Endothelial cell of umbilical vein (primary cell): Measurements from ENCODE around the gene MYO15A. TPM values are rescaled to one million over a fixed set of nuclear protein-coding genes. Genes with fewer than 3 reads are reported as not detected.

Experiments used
- BruUV-seq: library from RNA; stranded (reverse); fragments of 400-500 nt; replicated peaks from 2 replicates; lab custom pipeline; 2021; lab: Mats Ljungman, UMichigan
- CTCF ChIA-PET: fragments of 300-600, 350-600 bp; sonication (Branson Sonifier 250); formaldehyde crosslinking; loops from one replicate; lab custom pipeline; 2021; ENCODE audit warnings: antibody characterized with exemption, inconsistent platforms; lab: Charles Lee
- POLR2A ChIA-PET: fragments of 300-600, 350-600 bp; sonication (Branson Sonifier 250); formaldehyde crosslinking; loops from one replicate; lab custom pipeline; 2021; ENCODE audit warnings: antibody characterized with exemption, inconsistent platforms; lab: Charles Lee
- DNase-seq: peaks from one replicate; pipeline ENCODE4 v3.0.0-alpha.2; 2011; ENCODE audit warnings: low read depth, low spot score
- FAIRE-seq: peaks from 2 replicates; lab custom pipeline; 2011; peaks lifted over from hg19 to GRCh38; lab: Jason Lieb, UNC
- H2AFZ ChIP-seq: 2 replicates; pipeline ENCODE4 v1.6.0; 2012; ENCODE audit warnings: low read depth, low read length, control low read depth, inconsistent platforms
- H3K27ac ChIP-seq: 2 replicates; pipeline ENCODE4 v1.5.1; 2011; ENCODE audit warnings: low read depth, mild to moderate bottlenecking, control low read depth, low read length, moderate library complexity; ENCODE audit not compliant: insufficient read depth
- H3K27me3 ChIP-seq, 2 experiments: 2 replicates each; pipeline versions ENCODE4 v1.6.0 to v1.6.1; 2011; ENCODE audit warnings: low read length in 2 of 2, mixed read lengths in 1 of 2; ENCODE audit not compliant: control insufficient read depth in 2 of 2, insufficient read depth in 2 of 2
- H3K36me3 ChIP-seq, 2 experiments: 2 replicates in 1 of 2; 3 replicates in 1 of 2; pipeline ENCODE4 v1.5.1; 2011; ENCODE audit warnings: low read length in 2 of 2, mild to moderate bottlenecking in 1 of 2, moderate library complexity in 1 of 2; ENCODE audit not compliant: control insufficient read depth in 2 of 2, insufficient read depth in 2 of 2; ENCODE audit errors: extremely low read depth in 1 of 2
- H3K4me1 ChIP-seq: 3 replicates; pipeline ENCODE4 v1.5.1; 2011; ENCODE audit warnings: mild to moderate bottlenecking, low read length; ENCODE audit not compliant: control insufficient read depth, insufficient read depth; ENCODE audit errors: extremely low read depth
- H3K4me2 ChIP-seq: 2 replicates; pipeline ENCODE4 v1.6.1; 2011; ENCODE audit warnings: low read length, control low read depth, mixed read lengths; ENCODE audit not compliant: insufficient read depth
- H3K4me3 ChIP-seq, 3 experiments: fragments of 200-600 bp in 1 of 3; sonication (generic), shearing (Covaris generic) in 1 of 3; replicated peaks in 1 of 3; 2 replicates each; pipeline ENCODE4 v1.5.1; 2011 to 2016; ENCODE audit warnings: control low read depth in 3 of 3, low read length in 3 of 3, mild to moderate bottlenecking in 2 of 3, inconsistent platforms in 1 of 3, low read depth in 1 of 3, moderate library complexity in 1 of 3; ENCODE audit not compliant: insufficient read depth in 1 of 3
- H3K79me2 ChIP-seq: 2 replicates; pipeline ENCODE4 v1.6.0; 2012; ENCODE audit warnings: low read length, inconsistent platforms; ENCODE audit not compliant: control insufficient read depth, insufficient read depth
- H3K9ac ChIP-seq: replicated peaks from 2 replicates; pipeline ENCODE3; 2011; ENCODE audit warnings: low read length, control low read depth; ENCODE audit not compliant: insufficient read depth; ENCODE audit errors: extremely low read depth
- H3K9me1 ChIP-seq: replicated peaks from 3 replicates; pipeline ENCODE4 v1.6.0; 2011; ENCODE audit warnings: mild to moderate bottlenecking, low read length; ENCODE audit not compliant: control insufficient read depth, insufficient read depth; ENCODE audit errors: extremely low read depth
- H3K9me3 ChIP-seq: replicated peaks from 2 replicates; pipeline ENCODE4 v1.5.1; 2012; ENCODE audit warnings: low read length, inconsistent platforms; ENCODE audit not compliant: control insufficient read depth, insufficient read depth
- H4K20me1 ChIP-seq: replicated peaks from 2 replicates; pipeline ENCODE3; 2011; ENCODE audit warnings: mild to moderate bottlenecking, low read length; ENCODE audit not compliant: control insufficient read depth, insufficient read depth; ENCODE audit errors: extremely low read depth
- GATA2 ChIP-seq: IDR thresholded peaks from 2 replicates; pipeline ENCODE4 v1.7.0; 2011; ENCODE audit warnings: low read depth, mild to moderate bottlenecking, moderate library complexity, mixed read lengths, low read length; ENCODE audit not compliant: insufficient read length, insufficient read depth
- JUN ChIP-seq: IDR thresholded peaks from 2 replicates; pipeline ENCODE4 v1.6.1; 2011; ENCODE audit warnings: borderline replicate concordance, low read depth; ENCODE audit not compliant: insufficient read length, insufficient read depth
- POLR2AphosphoS5 ChIP-seq: IDR thresholded peaks from 2 replicates; pipeline ENCODE4 v1.6.1; 2012; ENCODE audit warnings: low read depth, mild to moderate bottlenecking, control low read depth, low read length, moderate library complexity; ENCODE audit not compliant: insufficient read depth
- dilution Hi-C: fragments of 300-500 bp; cut with MboI; formaldehyde crosslinking; loops from one replicate; pipeline ENCODE4 v1.15.0; 2019; ENCODE audit warnings: low sequenced_read_pairs; ENCODE audit not compliant: extremely low pct_ligation_motif_present
- intact Hi-C: fragments of 100-400 bp; cut with micrococcal nuclease; formaldehyde crosslinking; loops from one replicate; pipeline ENCODE4 v1.10.0; 2022
- polyA plus RNA-seq, 4 experiments: library from polyadenylated mRNA; depleted of rRNA in 3 of 4; stranded (reverse) in 3 of 4; unstranded in 1 of 4; fragments of >200 nt; gene quantifications; 2 replicates each; pipeline versions ENCODE4 v1.2.1 to v1.2.3, GENCODE V29; 2011 to 2012; ENCODE audit warnings: missing spikeins in 1 of 4
- total RNA-seq: library from RNA; stranded (reverse); gene quantifications from 2 replicates; pipeline ENCODE4 v1.2.3, GENCODE V29; 2021
- TF ChIP-seq, protein P1 (sequence below), 2 donors: IDR thresholded peaks; 1 replicate in 1 of 2; 2 replicates in 1 of 2; pipeline ENCODE4 v1.5.1; 2011; ENCODE audit warnings: low read length in 2 of 2, mild to moderate bottlenecking in 2 of 2, moderate library complexity in 2 of 2, control low read depth in 1 of 2, inconsistent platforms in 1 of 2, low read depth in 1 of 2; ENCODE audit not compliant: insufficient read depth in 1 of 2; ENCODE audit errors: extremely low read depth in 1 of 2

Gene MYO15A
- total and polyA plus RNA-seq, 2 donors (not counting 3 experiments of a cell fraction or from before 2014, with no cell fraction given): 0.46 to 0.82 TPM

DNA sequence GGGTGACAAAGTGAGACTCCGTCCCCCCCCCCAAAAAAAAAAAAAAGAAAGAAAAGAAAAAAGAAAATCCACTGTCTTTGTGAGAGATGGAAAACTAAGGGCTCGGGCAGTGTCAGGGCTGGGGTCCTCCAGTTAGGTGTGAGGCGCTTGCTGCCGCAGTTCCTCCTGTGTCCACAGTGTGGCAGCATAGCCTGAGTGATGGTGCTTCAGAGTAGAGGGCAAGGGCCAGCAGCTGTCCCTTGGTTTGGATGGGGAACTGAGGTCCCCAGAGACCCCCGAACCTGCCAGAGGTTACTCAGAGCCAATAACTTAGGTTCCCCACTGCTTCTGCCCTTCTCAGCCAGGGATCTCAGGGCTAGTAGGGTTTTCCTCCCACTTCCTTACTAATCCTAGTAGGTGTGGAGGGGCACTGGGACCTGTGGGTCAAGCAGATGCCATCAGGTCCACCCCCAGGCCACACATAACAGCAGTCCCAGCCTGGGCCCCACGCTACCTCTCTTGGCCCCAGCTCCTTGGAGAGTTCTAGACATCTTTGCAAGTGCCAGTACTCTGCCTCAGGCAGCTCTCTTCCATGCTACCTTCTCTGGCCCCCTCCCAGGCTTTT is 109.0 kb downstream of the MYO15A start:
- TF ChIP-seq, protein P1, sequence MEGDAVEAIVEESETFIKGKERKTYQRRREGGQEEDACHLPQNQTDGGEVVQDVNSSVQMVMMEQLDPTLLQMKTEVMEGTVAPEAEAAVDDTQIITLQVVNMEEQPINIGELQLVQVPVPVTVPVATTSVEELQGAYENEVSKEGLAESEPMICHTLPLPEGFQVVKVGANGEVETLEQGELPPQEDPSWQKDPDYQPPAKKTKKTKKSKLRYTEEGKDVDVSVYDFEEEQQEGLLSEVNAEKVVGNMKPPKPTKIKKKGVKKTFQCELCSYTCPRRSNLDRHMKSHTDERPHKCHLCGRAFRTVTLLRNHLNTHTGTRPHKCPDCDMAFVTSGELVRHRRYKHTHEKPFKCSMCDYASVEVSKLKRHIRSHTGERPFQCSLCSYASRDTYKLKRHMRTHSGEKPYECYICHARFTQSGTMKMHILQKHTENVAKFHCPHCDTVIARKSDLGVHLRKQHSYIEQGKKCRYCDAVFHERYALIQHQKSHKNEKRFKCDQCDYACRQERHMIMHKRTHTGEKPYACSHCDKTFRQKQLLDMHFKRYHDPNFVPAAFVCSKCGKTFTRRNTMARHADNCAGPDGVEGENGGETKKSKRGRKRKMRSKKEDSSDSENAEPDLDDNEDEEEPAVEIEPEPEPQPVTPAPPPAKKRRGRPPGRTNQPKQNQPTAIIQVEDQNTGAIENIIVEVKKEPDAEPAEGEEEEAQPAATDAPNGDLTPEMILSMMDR (IDR thresholded peaks at IDR 0.05; ENCODE audit: extremely low read depth in 1 of 2, insufficient read depth in 1 of 2, low read depth in 1 of 2, low read length in 2 of 2): peak; percentile 82 to 95
- no peak for TF ChIP-seq POLR2AphosphoS5
- DNase-seq (peak; percentile 63), FAIRE-seq (peak; percentile 75)
- POLR2A ChIA-PET: no interaction called here
- Histone ChIP-seq H3K9me3 (no peaks in the 10 kb centered on the region), H3K9ac (no peak overlapping the region), H3K9me1 (no peaks in the 10 kb centered on the region), H3K36me3 (no peaks in the 10 kb centered on the region), H3K79me2 (no peaks in the 10 kb centered on the region), H3K4me1 (peaks cover 7% of the 10 kb centered on the region), H3K4me3 (no peak overlapping the region), H2AFZ (no peak overlapping the region), H3K27ac (no peak overlapping the region), H3K27me3 (no peaks in the 10 kb centered on the region), H3K4me2 (no peak overlapping the region), H4K20me1 (no peaks in the 10 kb centered on the region)
- intact Hi-C loops (loop anchor here (1.0 to 5.0 kb wide), 2 partner anchors 44 to 75 kb away; no protein-coding TSS in a partner anchor), dilution Hi-C loops (no loop called here)
- CTCF ChIA-PET: interaction anchor here (0.6 to 2.6 kb wide), 21 partner anchors 9 to 341 kb away, joined by 3 to 13 read pairs (median 4); partner anchors contain the start of gene ALKBH5
- BruUV-seq: no TSS peak

DNA sequence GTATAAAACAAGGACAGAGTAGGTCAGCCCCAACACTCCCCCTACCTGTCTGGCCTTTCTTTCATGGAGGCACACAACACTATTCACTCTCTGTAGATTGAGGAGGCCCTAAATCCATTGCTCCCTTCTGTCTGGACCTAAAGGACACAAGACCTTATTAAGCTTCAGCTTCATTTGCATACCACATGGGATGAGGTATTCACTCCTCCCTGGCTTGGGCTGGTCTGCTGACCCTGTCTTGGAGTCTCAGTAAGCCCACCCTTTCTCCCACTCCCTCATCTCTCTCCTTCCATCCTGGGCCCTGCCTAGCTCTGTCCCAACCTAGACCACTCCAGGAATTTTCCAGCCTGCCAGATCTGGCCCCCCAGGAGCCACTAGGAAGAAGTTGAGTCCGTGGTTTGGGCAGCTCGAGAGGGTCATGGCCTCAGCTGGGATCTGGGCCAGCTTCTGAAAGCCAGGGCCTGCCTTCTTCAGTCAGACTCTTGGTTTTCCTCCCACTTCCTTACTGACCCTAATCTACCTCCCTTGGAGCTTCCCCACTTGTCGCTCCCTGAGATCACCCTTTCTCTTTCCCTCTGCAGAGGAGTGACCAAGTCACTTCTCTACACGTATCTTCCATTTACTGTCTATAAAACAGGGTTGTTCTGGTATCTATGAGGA is 110.3 kb downstream of the MYO15A start:
- no peaks in the 10 kb centered on the region for H4K20me1 ChIP-seq
- H3K79me2 ChIP-seq: no peaks in the 10 kb centered on the region
- no peak overlapping the region for H2AFZ ChIP-seq
- POLR2A ChIA-PET: interaction anchor here (0.9 kb wide), 1 partner anchor 27 kb away, joined by 3 read pairs; no protein-coding TSS in a partner anchor
- BruUV-seq: no TSS peak
- H3K27me3 ChIP-seq: no peaks in the 10 kb centered on the region
- dilution Hi-C loops (no loop called here), intact Hi-C loops (loop anchor here (1.0 to 5.0 kb wide), 2 partner anchors 9 to 77 kb away; no protein-coding TSS in a partner anchor)
- no peaks in the 10 kb centered on the region for H3K9me1 ChIP-seq
- H3K4me2 ChIP-seq: no peak overlapping the region
- no peak overlapping the region for H3K4me3 ChIP-seq
- H3K36me3 ChIP-seq: no peaks in the 10 kb centered on the region
- H3K9me3 ChIP-seq: no peaks in the 10 kb centered on the region
- TF ChIP-seq GATA2 (no peak), JUN (no peak)
- CTCF ChIA-PET: interaction anchor here (0.7 to 2.6 kb wide), 6 partner anchors 10 to 35 kb away, joined by 3 to 10 read pairs (median 6); partner anchors contain the start of gene ALKBH5
- FAIRE-seq (peak; percentile 71), DNase-seq (peak; percentile 24)
- H3K9ac ChIP-seq: no peak overlapping the region
- no peak overlapping the region for H3K27ac ChIP-seq
- H3K4me1 ChIP-seq: peaks cover 7% of the 10 kb centered on the region
